ENCODE data around the gene MBTD1.

MBTD1 gene

DNA sequence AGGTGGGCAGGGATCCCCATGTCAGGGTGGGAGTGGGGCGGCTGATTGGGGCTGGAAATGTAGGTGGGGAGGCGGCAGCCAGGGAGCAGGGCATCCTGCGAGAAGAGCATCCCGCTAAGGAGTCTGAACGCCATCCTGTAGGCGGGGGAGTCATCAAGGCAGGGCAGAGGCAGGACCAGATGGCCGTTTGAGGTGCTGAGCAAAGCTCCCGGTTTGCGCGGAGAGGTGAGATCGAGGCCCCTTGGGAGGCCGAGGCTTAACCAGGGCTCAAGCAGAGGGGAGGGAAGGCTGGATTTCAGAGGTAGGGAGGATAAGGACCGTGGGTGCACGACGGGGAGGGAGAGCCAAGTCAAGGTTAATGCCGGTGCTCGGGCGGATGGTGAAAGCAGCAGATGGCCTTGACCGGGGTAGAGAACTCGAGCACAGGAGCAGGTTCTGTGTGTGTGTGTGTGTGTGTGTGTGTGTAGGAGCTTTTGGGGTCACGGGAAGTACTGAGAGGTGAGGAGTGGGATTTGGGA, 94.1 kb downstream of the MBTD1 start:
- no peak for DNase-seq (ENCODE audit: low read depth in 2 of 2)
- no peak for TF ChIP-seq CTCF (IDR thresholded peaks at IDR 0.05; ENCODE audit: low read depth, low read length)
- H3K4me3 ChIP-seq (replicated peaks in 1 of 2; ENCODE audit: low read depth in 2 of 2, low read length in 2 of 2) = peak overlapping the region; percentile 95 to 96

DNA sequence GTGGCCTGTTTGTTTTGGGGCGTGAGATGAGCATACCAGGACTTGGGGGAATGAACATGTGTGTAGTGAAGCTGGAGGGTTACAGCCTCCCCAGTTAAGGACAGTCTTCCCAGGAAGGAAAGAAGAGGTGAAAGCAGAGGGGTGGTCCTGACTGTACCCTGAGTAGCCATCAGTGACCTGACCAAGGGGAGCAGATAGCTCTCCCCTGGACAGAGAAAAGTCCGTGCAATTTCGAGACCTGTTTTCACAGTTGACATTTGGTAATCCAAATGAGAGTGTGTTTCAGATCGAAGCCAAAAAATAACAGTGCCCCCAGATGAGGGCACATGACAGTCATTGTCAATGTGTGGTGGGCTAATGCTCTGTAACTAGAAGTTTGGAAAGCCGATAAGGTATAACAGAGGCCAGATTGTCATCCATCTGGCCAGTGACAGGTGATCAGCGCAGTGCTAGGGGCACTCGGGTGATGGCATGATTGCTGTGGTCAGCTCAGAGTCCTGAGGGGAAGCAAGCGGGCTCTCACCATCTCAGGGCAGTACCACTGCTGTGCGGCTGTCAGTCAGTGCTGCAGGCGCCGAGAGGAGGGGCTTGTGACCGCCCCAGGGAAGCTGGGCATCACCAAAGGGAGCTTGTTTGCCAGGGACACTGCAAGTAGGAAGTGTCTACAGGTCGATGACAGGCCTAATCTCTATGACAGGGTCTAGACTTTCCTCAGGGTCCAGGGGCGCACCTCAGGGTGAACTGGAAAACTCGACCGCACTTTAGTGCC, 94.8 kb downstream of the MBTD1 start:
- no peak for TF ChIP-seq CTCF (IDR thresholded peaks at IDR 0.05; ENCODE audit: low read depth, low read length)
- no peak for DNase-seq (ENCODE audit: low read depth in 2 of 2)
- peak overlapping the region in 1 of 2 donors; percentile 96 for H3K4me3 ChIP-seq (replicated peaks in 1 of 2; ENCODE audit: low read depth in 2 of 2, low read length in 2 of 2)

DNA sequence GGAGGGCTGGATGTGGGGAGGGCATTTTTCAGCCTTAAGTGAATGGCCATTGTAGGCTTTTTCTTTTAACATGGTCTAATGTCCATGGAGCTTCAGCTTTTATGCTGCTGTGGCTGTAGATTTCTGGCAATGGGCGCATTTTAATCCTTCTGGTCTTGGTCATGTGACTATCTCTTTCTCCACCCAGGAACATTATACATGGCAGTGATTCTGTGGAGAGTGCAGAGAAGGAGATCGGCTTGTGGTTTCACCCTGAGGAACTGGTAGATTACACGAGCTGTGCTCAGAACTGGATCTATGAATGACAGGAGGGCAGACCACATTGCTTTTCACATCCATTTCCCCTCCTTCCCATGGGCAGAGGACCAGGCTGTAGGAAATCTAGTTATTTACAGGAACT, 98.3 kb downstream of the MBTD1 start:
- no peak for TF ChIP-seq CTCF (IDR thresholded peaks at IDR 0.05; ENCODE audit: low read depth, low read length)
- H3K4me3 ChIP-seq (replicated peaks in 1 of 2; ENCODE audit: low read depth in 2 of 2, low read length in 2 of 2) = no peak overlapping the region
- no peak for DNase-seq (ENCODE audit: low read depth in 2 of 2)

- TF ChIP-seq CTCF (IDR thresholded peaks at IDR 0.05; ENCODE audit: low read depth, low read length) = no peak
- no peak overlapping the region for H3K4me3 ChIP-seq (replicated peaks in 1 of 2; ENCODE audit: low read depth in 2 of 2, low read length in 2 of 2)
- no peak for DNase-seq (ENCODE audit: low read depth in 2 of 2)
Observed at GRCh38 chr17:51159604-51160003, 100.2 kb downstream of the MBTD1 start.

DNA sequence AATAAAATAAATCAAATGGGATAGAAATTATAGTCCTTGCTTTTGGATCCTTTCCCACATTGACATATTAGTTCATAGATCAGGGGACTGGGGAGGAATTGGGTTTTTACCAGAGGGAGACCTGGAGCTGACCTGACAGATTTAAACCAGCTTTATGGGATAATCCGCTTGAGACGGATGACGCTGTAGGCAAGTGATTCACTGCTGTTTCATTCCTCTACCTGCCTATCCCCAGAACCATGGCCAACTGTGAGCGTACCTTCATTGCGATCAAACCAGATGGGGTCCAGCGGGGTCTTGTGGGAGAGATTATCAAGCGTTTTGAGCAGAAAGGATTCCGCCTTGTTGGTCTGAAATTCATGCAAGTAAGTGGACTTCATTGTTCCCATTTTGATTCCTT, 104.4 kb downstream of the MBTD1 start:
- TF ChIP-seq CTCF (IDR thresholded peaks at IDR 0.05; ENCODE audit: low read depth, low read length) = no peak
- no peak overlapping the region for H3K4me3 ChIP-seq (replicated peaks in 1 of 2; ENCODE audit: low read depth in 2 of 2, low read length in 2 of 2)
- no peak for DNase-seq (ENCODE audit: low read depth in 2 of 2)

GRCh38 chr17:51154176-51154575, 105.7 kb downstream of the MBTD1 start:
- TF ChIP-seq CTCF (IDR thresholded peaks at IDR 0.05; ENCODE audit: low read depth, low read length) = no peak

More at GRCh38 chr17:51154176-51154575, 105.7 kb downstream of the MBTD1 start:
- DNase-seq (ENCODE audit: low read depth in 2 of 2) = no peak
- H3K4me3 ChIP-seq (replicated peaks in 1 of 2; ENCODE audit: low read depth in 2 of 2, low read length in 2 of 2) = peak overlapping the region; percentile 70 to 96
